A673 (cell line): ENCODE measurements around the gene CLTCL1. TPM values are rescaled to one million over a fixed set of nuclear protein-coding genes. Genes with fewer than 3 reads are reported as not detected.
"Not testable (repeated sequence)": the region's sequence is repeated elsewhere in the genome, so short reads cannot be mapped to it uniquely, and the experiment has no call there.

Source experiments
- BruUV-seq: library from RNA; stranded (reverse); fragments of 400-500 nt; replicated peaks from 2 replicates; lab custom pipeline; 2021; lab: Mats Ljungman, UMichigan
- CTCF ChIA-PET: fragments of 300-600 bp; sonication (Branson Sonifier 250); formaldehyde crosslinking; loops from one replicate; lab custom pipeline; 2022; ENCODE audit warnings: antibody characterized with exemption; lab: Charles Lee
- POLR2A ChIA-PET: fragments of 300-600 bp; sonication (Branson Sonifier 250); formaldehyde crosslinking; loops from one replicate; lab custom pipeline; 2022; ENCODE audit warnings: antibody characterized with exemption; ENCODE audit not compliant: low non-redundant PET; lab: Charles Lee
- DNase-seq: peaks from one replicate; pipeline ENCODE4 v3.0.0-alpha.2; 2015; ENCODE audit warnings: low spot score
- H3K27ac ChIP-seq: fragments of 200-600 bp; sonication (generic); 2 replicates; pipeline ENCODE4 v1.5.1; 2016; ENCODE audit warnings: mixed run types, low read depth, mild to moderate bottlenecking, mixed read lengths, antibody characterized with exemption, low read length; ENCODE audit not compliant: poor library complexity, severe bottlenecking
- H3K27me3 ChIP-seq: fragments of 200-600 bp; sonication (generic); replicated peaks from 2 replicates; pipeline ENCODE4 v1.6.1; 2017; ENCODE audit warnings: mixed run types, low read depth, mild to moderate bottlenecking, mixed read lengths, antibody characterized with exemption, low read length; ENCODE audit not compliant: insufficient read depth, poor library complexity
- H3K36me3 ChIP-seq: fragments of 200-600 bp; sonication (generic); 2 replicates; pipeline ENCODE4 v1.6.1; 2016; ENCODE audit warnings: mixed run types, mild to moderate bottlenecking, mixed read lengths, antibody characterized with exemption, low read length; ENCODE audit not compliant: insufficient read depth, poor library complexity, severe bottlenecking
- H3K4me1 ChIP-seq: fragments of 200-600 bp; sonication (generic); 2 replicates; pipeline ENCODE4 v1.6.1; 2017; ENCODE audit warnings: mixed run types, mild to moderate bottlenecking, mixed read lengths, antibody characterized with exemption, low read length; ENCODE audit not compliant: insufficient read depth, poor library complexity, severe bottlenecking
- H3K4me3 ChIP-seq: fragments of 200-600 bp; sonication (generic); 2 replicates; pipeline ENCODE4 v1.5.1; 2016; ENCODE audit warnings: low read depth, mixed run types, mild to moderate bottlenecking, mixed read lengths, low read length; ENCODE audit not compliant: poor library complexity, severe bottlenecking
- H3K9me3 ChIP-seq: fragments of 200-600 bp; sonication (generic); 2 replicates; pipeline ENCODE4 v1.6.1; 2016; ENCODE audit warnings: mixed run types, low read depth, mild to moderate bottlenecking, mixed read lengths, antibody characterized with exemption, low read length; ENCODE audit not compliant: poor library complexity, severe bottlenecking
- CTCF ChIP-seq: fragments of 300-800, 200-600 bp; sonication (generic); conservative IDR thresholded peaks from 2 replicates; pipeline ENCODE4 v1.5.1; 2017; ENCODE audit warnings: low read depth, mild to moderate bottlenecking, antibody characterized with exemption, low read length, moderate library complexity, mixed read lengths
- EZH2 ChIP-seq: fragments of 200-600 bp; sonication (generic); IDR thresholded peaks from 2 replicates; pipeline ENCODE4 v1.6.1; 2017; ENCODE audit warnings: borderline replicate concordance, low read depth, mild to moderate bottlenecking, mixed read lengths, antibody characterized with exemption, low read length; ENCODE audit not compliant: poor library complexity, severe bottlenecking
- intact Hi-C: fragments of 100-400 bp; cut with micrococcal nuclease; formaldehyde crosslinking; loops from one replicate; pipeline ENCODE4 v1.10.0; 2022; ENCODE audit not compliant: unreplicated experiment
- total RNA-seq: library from RNA; stranded (reverse); gene quantifications from 2 replicates; pipeline ENCODE4 v1.2.3, GENCODE V29; 2021

CLTCL1 gene
- total RNA-seq, 1 experiment from 2014 or later: 7.5 TPM

DNA sequence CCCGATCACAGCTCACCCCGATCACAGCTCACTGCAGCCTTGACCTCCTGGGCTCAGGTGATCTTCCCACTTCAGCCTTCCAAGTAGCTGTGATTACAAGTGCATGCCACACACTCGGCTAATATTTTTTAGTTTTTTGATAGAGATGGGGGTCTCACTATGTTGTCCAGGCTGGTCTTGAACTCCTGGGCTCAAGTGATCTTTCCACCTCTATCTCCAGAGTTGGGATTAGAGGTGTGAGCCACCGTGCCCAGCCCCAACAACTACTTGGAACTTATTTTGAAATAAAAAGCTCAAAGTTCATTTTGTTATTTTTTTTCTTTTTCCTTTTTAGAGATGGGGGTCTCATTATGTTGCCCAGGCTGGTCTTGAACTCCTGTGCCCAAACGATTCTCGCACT is 85.2 kb downstream of the CLTCL1 start:
- no peaks in the 10 kb centered on the region for H3K36me3 ChIP-seq
- no peaks in the 10 kb centered on the region for H3K4me1 ChIP-seq
- CTCF ChIA-PET: no interaction called here
- H3K4me3 ChIP-seq: no peak overlapping the region
- intact Hi-C loops: loop anchor here (10.0 kb wide), 1 partner anchor 79 kb away; no protein-coding TSS in a partner anchor
- no TSS peak for BruUV-seq
- POLR2A ChIA-PET: interaction anchor here (0.5 kb wide), 1 partner anchor 97 kb away, joined by 4 read pairs; no protein-coding TSS in a partner anchor
- no peak for DNase-seq
- no peak overlapping the region for H3K27ac ChIP-seq
- no peaks in the 10 kb centered on the region for H3K9me3 ChIP-seq
- TF ChIP-seq CTCF: no peak
- no peak for TF ChIP-seq EZH2
- H3K27me3 ChIP-seq: no peaks in the 10 kb centered on the region

GRCh38 chr22:19204640-19205039 is 86.9 kb downstream of the CLTCL1 start:
- H3K9me3 ChIP-seq: no peaks in the 10 kb centered on the region
- no peak overlapping the region for H3K27ac ChIP-seq
- TF ChIP-seq EZH2: no peak
- no peak for TF ChIP-seq CTCF
- ChIA-PET POLR2A (no interaction called here), CTCF (no interaction called here)
- no peaks in the 10 kb centered on the region for H3K27me3 ChIP-seq
- no TSS peak for BruUV-seq
- DNase-seq: no peak
- no peaks in the 10 kb centered on the region for H3K36me3 ChIP-seq
- intact Hi-C loops: loop anchor here (10.0 kb wide), 1 partner anchor 80 kb away; no protein-coding TSS in a partner anchor
- no peaks in the 10 kb centered on the region for H3K4me1 ChIP-seq
- no peak overlapping the region for H3K4me3 ChIP-seq

DNA sequence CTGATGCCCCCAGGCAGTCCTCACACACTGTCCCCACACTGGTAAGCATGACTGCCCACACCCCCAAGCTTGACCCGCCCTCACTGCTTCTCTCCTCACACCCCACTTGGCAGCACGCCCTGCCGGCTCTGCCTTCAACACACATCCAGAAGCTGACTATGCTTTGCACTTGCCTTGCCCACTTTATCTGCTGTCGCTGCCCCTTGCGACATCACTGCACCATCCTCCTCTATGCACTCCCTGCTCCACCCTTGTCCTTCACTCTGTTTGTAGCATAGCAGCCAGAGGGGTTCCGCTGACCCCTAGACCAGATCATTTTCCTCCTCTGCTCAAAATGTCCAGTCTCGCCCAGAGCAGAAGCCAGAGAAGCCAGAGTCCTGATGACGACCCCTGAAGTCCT is 87.7 kb downstream of the CLTCL1 start:
- no peak overlapping the region for H3K27ac ChIP-seq
- BruUV-seq: no TSS peak
- TF ChIP-seq EZH2 (no peak), CTCF (no peak)
- no peaks in the 10 kb centered on the region for H3K9me3 ChIP-seq
- no peaks in the 10 kb centered on the region for H3K27me3 ChIP-seq
- no peaks in the 10 kb centered on the region for H3K4me1 ChIP-seq
- ChIA-PET CTCF (no interaction called here), POLR2A (no interaction called here)
- H3K36me3 ChIP-seq: no peaks in the 10 kb centered on the region
- H3K4me3 ChIP-seq: no peak overlapping the region
- no peak for DNase-seq
- intact Hi-C loops: loop anchor here (10.0 kb wide), 1 partner anchor 81 kb away; no protein-coding TSS in a partner anchor

DNA sequence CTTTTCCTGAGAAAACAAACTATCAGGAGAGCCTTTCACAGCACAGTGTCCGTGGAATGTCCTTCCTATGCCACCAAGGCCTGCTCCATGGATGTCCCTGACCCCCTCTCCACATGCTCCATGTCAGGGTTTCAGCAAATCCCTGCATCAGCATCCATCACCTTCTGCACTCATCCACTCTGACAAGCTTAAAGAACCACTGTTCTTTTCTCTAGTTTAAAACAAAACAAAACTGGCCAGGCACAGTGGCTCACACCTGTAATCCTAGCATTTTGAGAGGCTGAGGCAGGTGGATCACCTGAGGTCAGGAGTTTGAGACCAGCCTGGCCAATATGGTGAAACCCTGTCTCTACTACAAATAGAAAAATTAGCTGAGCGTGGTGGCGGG is 88.7 kb downstream of the CLTCL1 start:
- BruUV-seq, CTCF ChIA-PET, H3K9me3 ChIP-seq, H3K4me1 ChIP-seq, H3K36me3 ChIP-seq, DNase-seq, H3K4me3 ChIP-seq, POLR2A ChIA-PET, H3K27ac ChIP-seq, H3K27me3 ChIP-seq: not testable (repeated sequence)
- intact Hi-C loops: loop anchor here (10.0 kb wide), 1 partner anchor 82 kb away; no protein-coding TSS in a partner anchor
